Motor neuron (in vitro differentiated cells): ENCODE measurements around the gene PCDHAC1. TPM values are rescaled to one million over a fixed set of nuclear protein-coding genes. Genes with fewer than 3 reads are reported as not detected.
"Not testable (repeated sequence)": the region's sequence is repeated elsewhere in the genome, so short reads cannot be mapped to it uniquely, and the experiment has no call there.

Experiments used
- ATAC-seq, 8 experiments: fragments of 200-7000 bp; cut with Tn5 transposase; replicated peaks in 6 of 8; 2 replicates each; pipeline ENCODE4 v1.8.0; 2021; ENCODE audit warnings: mild to moderate bottlenecking in 8 of 8, moderate library complexity in 8 of 8
- H3K27ac ChIP-seq, 2 donors: fragments of 250-450 bp; sonication (Bioruptor Pico); 2 replicates each; pipeline ENCODE4 v1.9.0; 2021; ENCODE audit warnings: antibody characterized with exemption in 2 of 2, mild to moderate bottlenecking in 2 of 2, moderate library complexity in 1 of 2
- H3K4me1 ChIP-seq, 2 donors: fragments of 250-450 bp; sonication (Bioruptor Pico); replicated peaks in 1 of 2; 2 replicates each; pipeline ENCODE4 v1.6.1; 2021; ENCODE audit warnings: antibody characterized with exemption in 2 of 2, mild to moderate bottlenecking in 2 of 2, moderate library complexity in 1 of 2
- H3K4me3 ChIP-seq, 5 donors: fragments of 250-450 bp; sonication (Bioruptor Pico); 2 replicates each; pipeline ENCODE4 v1.9.0; 2021; ENCODE audit warnings: antibody characterized with exemption in 5 of 5, mild to moderate bottlenecking in 5 of 5, moderate library complexity in 4 of 5
- WGBS, 10 experiments: fragments of 450-650 bp; shearing (Covaris generic); methylation state at CpG; one replicate each; pipeline ENCODE4 v1.0.0; 2022; 5-methylcytosine and 5-hydroxymethylcytosine counted together
- in situ Hi-C, 9 experiments: fragments of 400-800 bp; cut with MboI; loops; one replicate each; pipeline ENCODE4 v1.15.0; 2021; ENCODE audit warnings: low sequenced_read_pairs in 9 of 9, low pct_unique_long_range_greater_than_20kb in 2 of 9; ENCODE audit not compliant: unreplicated experiment in 9 of 9
- total RNA-seq, 8 experiments: library from RNA; unstranded; fragments of 300-600 nt; gene quantifications; 2 replicates each; pipeline versions ENCODE4 v1.2.3 to v1.2.4, GENCODE V29; 2022

The PCDHAC1 gene
- total RNA-seq, result 10 to 100 TPM in 5 of 8 experiments, 1 to 10 TPM in 1, under 1 TPM in 2; 0.05 to 25.2 (median 14.1) TPM

DNA sequence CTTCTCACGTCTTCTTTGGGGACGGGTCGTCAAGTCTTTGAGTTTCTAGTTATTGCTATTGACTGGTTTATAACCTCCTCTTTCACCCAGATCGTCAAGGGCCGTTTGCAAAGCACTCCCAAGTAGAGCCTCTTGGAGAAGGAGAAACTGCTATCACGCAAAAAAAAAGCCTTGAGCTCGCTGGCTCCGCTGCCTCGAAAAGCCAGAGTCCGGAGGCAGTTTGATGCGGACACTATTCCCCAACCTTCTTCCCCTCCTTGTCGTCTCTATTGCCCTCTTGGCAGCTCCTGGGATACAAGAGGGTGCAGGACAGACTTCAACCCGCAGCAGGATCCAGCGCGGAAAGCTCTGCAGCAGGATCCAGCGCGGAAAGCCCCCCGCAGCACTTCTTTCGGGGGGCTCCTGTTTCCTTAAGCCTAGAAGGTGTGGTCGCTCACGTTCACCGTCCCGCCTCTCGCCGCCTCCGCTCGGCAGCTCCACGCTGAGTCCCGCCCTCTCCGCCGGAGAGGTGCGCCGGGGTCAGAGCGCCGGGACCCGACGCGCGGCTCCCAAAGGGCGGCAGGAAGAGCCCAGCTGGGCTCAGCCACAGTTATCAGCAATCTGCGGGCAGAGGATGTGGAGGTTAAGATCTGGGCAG is at the start of gene PCDHAC1:
PCDHAC1 (plus strand) TSS at position 494 of the 637 bp plus-strand sequence. CDS start 594 bp downstream, outside the sequence.
- ATAC-seq, result peak in 7 of 8 experiments; percentile 30 to 85 (median 82)
- peak within 1 kb of the TSS; percentile 25 to 56 (median 42) for H3K4me3 ChIP-seq
- in situ Hi-C loops, result loop anchor here in 1 of 9 experiments (25.0 kb wide), 1 partner anchor 111 kb away; no protein-coding TSS in a partner anchor
- H3K4me1 ChIP-seq, result peaks cover 0 to 4% of the 10 kb centered on the region in 2 donors
- WGBS, 10 experiments, result 0 to 17% (median 3%) methylated on average over 1 to 14 of the region's 41 CpGs; no CpG with 5 or more reads in 5 of the 10 experiments
- H3K27ac ChIP-seq, result peak within 1 kb of the TSS in 1 of 2 donors; percentile 45

- peak overlapping the region in 2 of 5 donors; percentile 54 to 69 for H3K4me3 ChIP-seq
- H3K27ac ChIP-seq, H3K4me1 ChIP-seq, ATAC-seq: not testable (repeated sequence)
- in situ Hi-C loops, result loop anchor here in 2 of 9 experiments (10.0 to 25.0 kb wide), 2 partner anchors 161 to 168 kb away; no protein-coding TSS in a partner anchor
- 30 to 100% (median 97%) methylated on average over 3 to 25 of the region's 80 CpGs; no CpG with 5 or more reads in 3 of the 10 experiments for WGBS, 10 experiments
Observed at GRCh38 chr5:140876541-140877261, 49.4 kb upstream of the PCDHAC1 start.

- WGBS, 10 experiments, result 40 to 99% (median 89%) methylated on average over 1 to 14 of the region's 37 CpGs; no CpG with 5 or more reads in 6 of the 10 experiments
- no peak for ATAC-seq
- no peaks in the 10 kb centered on the region for H3K4me1 ChIP-seq
- H3K4me3 ChIP-seq, result no peak overlapping the region
- no peak overlapping the region for H3K27ac ChIP-seq
- in situ Hi-C loops, result loop anchor here in 2 of 9 experiments (10.0 to 25.0 kb wide), 2 partner anchors 160 to 168 kb away; no protein-coding TSS in a partner anchor
Observed at GRCh38 chr5:140877262-140877581, 48.9 kb upstream of the PCDHAC1 start.

DNA sequence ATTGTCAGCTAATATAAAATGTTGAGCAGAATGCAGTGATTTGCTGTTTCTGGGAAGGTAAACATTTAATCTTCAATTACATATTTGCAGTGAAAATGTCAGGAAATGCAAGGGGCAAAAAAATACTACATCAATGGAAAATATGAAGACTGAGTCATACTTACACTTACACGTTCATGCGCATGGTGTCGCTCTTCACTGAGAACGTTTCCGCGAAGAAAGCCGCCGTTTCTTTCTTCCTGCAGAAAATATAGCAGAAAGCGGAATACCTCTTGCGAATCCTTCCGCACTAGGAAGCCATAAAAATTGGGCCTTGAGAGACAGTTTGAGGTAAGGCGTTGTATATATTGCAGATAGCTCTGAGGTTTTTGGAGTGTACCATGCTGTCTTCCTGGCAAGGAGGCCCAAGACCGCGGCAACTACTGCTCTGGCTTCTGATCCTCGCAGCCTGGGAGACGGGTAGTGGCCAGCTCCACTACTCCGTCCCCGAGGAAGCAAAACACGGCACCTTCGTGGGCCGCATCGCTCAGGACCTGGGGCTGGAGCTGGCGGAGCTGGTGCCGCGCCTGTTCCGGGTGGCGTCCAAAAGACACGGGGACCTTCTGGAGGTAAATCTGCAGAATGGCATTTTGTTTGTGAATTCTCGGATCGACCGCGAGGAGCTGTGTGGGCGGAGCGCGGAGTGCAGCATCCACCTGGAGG is 44.1 kb upstream of the PCDHAC1 start, which contains the start of gene PCDHA13:
PCDHA13 (plus strand) TSS at position 236 of the 702 bp plus-strand sequence; CDS start at position 381, 145 bp downstream.
- Histone ChIP-seq H3K4me3 (peak within 1 kb of the TSS in 3 of 5 donors; percentile 29 to 59 (median 49)), H3K27ac (peak within 1 kb of the TSS in 1 of 2 donors; percentile 62), H3K4me1 (no peaks in the 10 kb centered on the region)
- 2 to 93% (median 60%) methylated on average over 1 to 18 of the region's 35 CpGs; no CpG with 5 or more reads in 1 of the 10 experiments for WGBS, 10 experiments
- peak in 4 of 8 experiments; percentile 25 to 82 (median 54) for ATAC-seq
- in situ Hi-C loops, result loop anchor here in 1 of 9 experiments (25.0 kb wide), 1 partner anchor 155 kb away; no protein-coding TSS in a partner anchor

DNA sequence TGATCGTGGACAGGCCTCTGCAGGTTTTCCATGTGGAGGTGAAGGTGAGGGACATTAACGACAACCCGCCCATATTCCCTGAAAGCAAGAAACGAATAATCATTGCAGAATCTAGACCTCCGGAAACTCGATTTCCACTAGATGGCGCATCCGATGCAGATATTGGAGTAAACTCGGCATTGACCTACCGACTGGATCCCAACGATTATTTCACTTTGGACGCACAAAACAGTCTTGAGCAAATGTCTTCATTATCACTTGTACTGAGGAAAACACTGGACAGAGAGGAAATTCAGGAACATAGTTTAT is 43.6 kb upstream of the PCDHAC1 start:
- peak in 3 of 8 experiments; percentile 59 to 69 (median 66) for ATAC-seq
- in situ Hi-C loops, result loop anchor here in 1 of 9 experiments (25.0 kb wide), 1 partner anchor 155 kb away; no protein-coding TSS in a partner anchor
- peak overlapping the region in 3 of 5 donors; percentile 29 to 59 (median 49) for H3K4me3 ChIP-seq

GRCh38 chr5:140883373-140883772 is 42.7 kb upstream of the PCDHAC1 start:
- 42 to 100% (median 76%) methylated on average over 2 to 32 of the region's 41 CpGs; no CpG with 5 or more reads in 3 of the 10 experiments for WGBS, 10 experiments

More for the DNA sequence above, 43.6 kb upstream of the PCDHAC1 start:
- H3K27ac ChIP-seq, result peak overlapping the region in 1 of 2 donors; percentile 62
- H3K4me1 ChIP-seq, result no peaks in the 10 kb centered on the region
- WGBS, 10 experiments, result 3 to 80% (median 38%) methylated on average over 1 to 9 of the region's 12 CpGs; no CpG with 5 or more reads in 3 of the 10 experiments

DNA sequence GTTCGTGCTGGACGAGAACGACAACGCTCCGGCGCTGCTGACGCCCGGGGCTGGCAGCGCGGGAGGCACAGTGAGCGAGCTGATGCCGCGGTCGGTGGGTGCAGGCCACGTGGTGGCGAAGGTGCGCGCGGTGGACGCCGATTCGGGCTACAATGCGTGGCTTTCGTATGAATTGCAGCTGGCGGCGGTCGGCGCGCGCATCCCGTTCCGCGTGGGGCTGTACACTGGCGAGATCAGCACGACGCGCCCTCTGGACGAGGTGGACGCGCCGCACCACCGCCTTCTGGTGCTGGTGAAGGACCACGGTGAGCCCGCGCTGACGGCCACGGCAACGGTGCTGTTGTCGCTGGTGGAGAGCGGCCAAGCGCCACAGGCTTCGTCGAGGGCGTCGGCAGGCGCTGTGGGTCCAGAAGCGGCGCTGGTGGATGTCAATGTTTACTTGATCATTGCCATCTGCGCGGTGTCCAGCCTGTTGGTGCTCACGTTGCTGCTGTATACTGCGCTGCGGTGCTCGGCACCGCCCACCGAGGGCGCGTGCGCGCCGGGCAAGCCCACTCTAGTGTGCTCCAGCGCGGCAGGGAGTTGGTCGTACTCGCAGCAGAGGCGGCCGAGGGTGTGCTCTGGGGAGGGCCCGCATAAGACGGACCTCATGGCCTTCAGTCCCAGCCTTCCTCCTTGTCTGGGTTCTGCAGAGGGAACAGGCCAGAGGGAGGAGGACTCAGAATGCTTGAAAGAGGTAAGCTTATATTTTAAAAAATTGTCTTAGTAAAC is 42.0 kb upstream of the PCDHAC1 start:
- Histone ChIP-seq H3K4me1 (no peaks in the 10 kb centered on the region), H3K4me3 (no peak overlapping the region), H3K27ac (no peak overlapping the region)
- in situ Hi-C loops, result loop anchor here in 1 of 9 experiments (25.0 kb wide), 1 partner anchor 153 kb away; no protein-coding TSS in a partner anchor
- no peak for ATAC-seq
- WGBS, 10 experiments, result 13 to 100% (median 93%) methylated on average over 2 to 52 of the region's 79 CpGs; no CpG with 5 or more reads in 2 of the 10 experiments

More at GRCh38 chr5:140883373-140883772, 42.7 kb upstream of the PCDHAC1 start:
- no peak overlapping the region for H3K4me3 ChIP-seq
- in situ Hi-C loops, result loop anchor here in 1 of 9 experiments (25.0 kb wide), 1 partner anchor 154 kb away; no protein-coding TSS in a partner anchor
- H3K4me1 ChIP-seq, result no peaks in the 10 kb centered on the region
- H3K27ac ChIP-seq, result no peak overlapping the region
- ATAC-seq, result no peak

DNA sequence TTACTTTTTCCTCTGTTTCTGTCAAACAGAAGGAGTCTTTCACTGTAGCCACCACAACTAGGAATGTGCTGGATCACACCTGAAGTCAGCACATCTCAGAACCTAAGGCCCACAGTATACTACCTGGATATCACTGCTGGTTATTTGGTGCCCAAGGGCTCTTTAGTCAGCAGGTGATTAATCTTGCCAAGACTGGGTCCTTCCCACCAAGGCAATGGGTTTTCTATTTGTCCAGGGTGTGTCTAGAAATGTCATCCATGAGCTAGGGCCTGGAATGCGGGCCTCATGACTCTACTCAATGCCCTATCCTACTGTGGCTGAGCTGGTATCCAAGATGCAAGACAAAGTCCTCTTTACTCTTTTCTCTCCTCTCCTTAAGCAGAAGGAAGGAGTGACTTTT is 9.8 kb upstream of the PCDHAC1 start:
- H3K4me3 ChIP-seq, result no peak overlapping the region
- in situ Hi-C loops, result no loop called here
- WGBS, 10 experiments, result 83 to 100% (median 100%) methylated on average over 1 of the region's 1 CpG; no CpG with 5 or more reads in 7 of the 10 experiments
- H3K27ac ChIP-seq, result no peak overlapping the region
- no peak for ATAC-seq
- no peaks in the 10 kb centered on the region for H3K4me1 ChIP-seq

DNA sequence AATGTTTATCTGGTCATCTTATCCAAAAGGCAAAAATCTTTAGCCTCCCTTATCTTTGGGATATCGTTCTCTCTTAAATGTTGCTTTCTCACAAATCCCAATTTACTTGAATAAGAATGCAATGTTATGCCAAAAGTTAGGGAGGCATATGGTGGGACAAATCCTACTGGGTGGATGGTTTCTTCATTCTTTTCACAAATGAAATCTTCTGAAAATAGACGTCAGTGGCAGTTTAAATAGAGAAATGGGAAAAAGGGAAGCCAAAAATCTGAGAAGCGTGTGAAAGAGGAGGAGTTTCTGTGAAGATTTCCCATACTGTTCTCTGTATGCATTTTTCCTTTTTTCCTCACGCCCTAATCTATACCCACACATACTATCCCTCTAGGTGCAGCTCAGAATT is 2.5 kb upstream of the PCDHAC1 start:
- peaks cover 0 to 4% of the 10 kb centered on the region in 2 donors for H3K4me1 ChIP-seq
- no peak overlapping the region for H3K4me3 ChIP-seq
- ATAC-seq, result no peak
- H3K27ac ChIP-seq, result no peak overlapping the region
- in situ Hi-C loops, result no loop called here
- 8 to 100% (median 93%) methylated on average over 1 to 4 of the region's 4 CpGs; no CpG with 5 or more reads in 2 of the 10 experiments for WGBS, 10 experiments

DNA sequence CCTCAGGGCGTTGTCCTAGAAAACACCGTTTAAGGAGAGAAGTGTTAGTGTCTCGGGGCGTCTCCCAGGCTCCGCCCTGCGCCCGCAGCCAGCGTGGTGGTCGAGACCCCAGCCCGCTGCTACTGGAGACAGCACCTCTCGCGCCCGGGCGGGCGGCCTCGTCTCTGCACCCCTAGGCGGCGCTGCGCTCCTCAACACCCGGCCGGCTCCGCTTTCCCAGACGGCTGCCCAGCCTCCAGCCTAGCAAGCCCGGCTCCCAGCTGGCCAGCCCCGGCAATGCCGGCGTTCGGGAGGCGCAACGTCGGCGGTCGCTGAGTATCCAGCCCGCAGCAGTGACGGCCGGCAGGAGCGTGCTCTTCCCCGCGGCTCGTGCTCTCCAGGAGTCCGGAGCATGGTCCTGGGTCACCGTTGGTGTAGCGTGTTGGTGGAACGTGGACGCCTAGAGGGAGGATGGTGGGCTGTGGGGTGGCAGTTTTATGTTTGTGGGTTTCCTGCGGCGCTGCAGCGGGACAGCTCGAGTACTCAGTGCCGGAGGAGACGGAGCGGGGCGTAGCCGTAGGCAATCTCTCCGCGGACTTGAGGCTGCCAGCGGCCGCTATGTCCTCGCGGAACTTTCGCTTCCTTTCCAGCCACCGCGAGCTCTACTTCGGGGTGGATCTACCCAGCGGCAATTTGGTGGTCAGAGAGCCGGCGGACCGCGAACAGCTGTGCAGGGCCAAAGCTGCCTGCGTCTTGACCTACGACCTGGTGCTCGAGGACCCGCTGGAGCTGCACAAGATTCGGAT is 536 bp downstream of the PCDHAC1 start:
- WGBS, 10 experiments, result 0 to 9% (median 6%) methylated on average over 2 to 25 of the region's 74 CpGs; no CpG with 5 or more reads in 4 of the 10 experiments
- in situ Hi-C loops, result loop anchor here in 1 of 9 experiments (25.0 kb wide), 1 partner anchor 111 kb away; no protein-coding TSS in a partner anchor
- ATAC-seq, result peak; percentile 25 to 98 (median 96)
- Histone ChIP-seq H3K4me1 (peaks cover 0 to 4% of the 10 kb centered on the region in 2 donors), H3K4me3 (peak overlapping the region; percentile 25 to 56 (median 42)), H3K27ac (peak overlapping the region in 1 of 2 donors; percentile 45)

- Histone ChIP-seq H3K4me3 (peak overlapping the region; percentile 25 to 56 (median 42)), H3K27ac (peak overlapping the region in 1 of 2 donors; percentile 45), H3K4me1 (peaks cover 0 to 4% of the 10 kb centered on the region in 2 donors)
- in situ Hi-C loops, result loop anchor here in 1 of 9 experiments (25.0 kb wide), 1 partner anchor 110 kb away; no protein-coding TSS in a partner anchor
- WGBS, 10 experiments, result 5 to 67% (median 35%) methylated on average over 7 to 20 of the region's 26 CpGs; no CpG with 5 or more reads in 6 of the 10 experiments
- no peak for ATAC-seq
Observed at GRCh38 chr5:140927228-140927573, 1.1 kb downstream of the PCDHAC1 start.
